SU-DHL-6 (cell line): ENCODE data around the gene DRC7.

Experiments used
- EZH2phosphoT487 ChIP-seq: fragments of 200-600 bp; sonication (generic), shearing (Covaris generic); conservative IDR thresholded peaks from 2 replicates; pipeline ENCODE4 v1.6.1; 2018; ENCODE audit warnings: mild to moderate bottlenecking, antibody characterized with exemption, low read length, moderate library complexity, mixed read lengths
- TF ChIP-seq, protein P1 (sequence below): fragments of 200-600 bp; sonication (generic); IDR thresholded peaks from one replicate; pipeline ENCODE4 v1.5.1; 2017; ENCODE audit warnings: antibody characterized with exemption, mild to moderate bottlenecking, low read length, moderate library complexity; ENCODE audit not compliant: insufficient read depth, poor library complexity, severe bottlenecking

GRCh38 chr16:57667048-57667525 is 27.5 kb upstream of the DRC7 start:
- TF ChIP-seq, protein P1, sequence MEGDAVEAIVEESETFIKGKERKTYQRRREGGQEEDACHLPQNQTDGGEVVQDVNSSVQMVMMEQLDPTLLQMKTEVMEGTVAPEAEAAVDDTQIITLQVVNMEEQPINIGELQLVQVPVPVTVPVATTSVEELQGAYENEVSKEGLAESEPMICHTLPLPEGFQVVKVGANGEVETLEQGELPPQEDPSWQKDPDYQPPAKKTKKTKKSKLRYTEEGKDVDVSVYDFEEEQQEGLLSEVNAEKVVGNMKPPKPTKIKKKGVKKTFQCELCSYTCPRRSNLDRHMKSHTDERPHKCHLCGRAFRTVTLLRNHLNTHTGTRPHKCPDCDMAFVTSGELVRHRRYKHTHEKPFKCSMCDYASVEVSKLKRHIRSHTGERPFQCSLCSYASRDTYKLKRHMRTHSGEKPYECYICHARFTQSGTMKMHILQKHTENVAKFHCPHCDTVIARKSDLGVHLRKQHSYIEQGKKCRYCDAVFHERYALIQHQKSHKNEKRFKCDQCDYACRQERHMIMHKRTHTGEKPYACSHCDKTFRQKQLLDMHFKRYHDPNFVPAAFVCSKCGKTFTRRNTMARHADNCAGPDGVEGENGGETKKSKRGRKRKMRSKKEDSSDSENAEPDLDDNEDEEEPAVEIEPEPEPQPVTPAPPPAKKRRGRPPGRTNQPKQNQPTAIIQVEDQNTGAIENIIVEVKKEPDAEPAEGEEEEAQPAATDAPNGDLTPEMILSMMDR = no peak
- no peak for TF ChIP-seq EZH2phosphoT487
